Esophagus muscularis mucosa (tissue), 4 donors: ENCODE results near the gene SNAPC4. TPM values are rescaled to one million over a fixed set of nuclear protein-coding genes. Genes with fewer than 3 reads are reported as not detected.

ENCODE experiments used
- DNase-seq: peaks from one replicate; pipeline ENCODE4 v3.0.0-alpha.2; 2017; ENCODE audit errors: extremely low spot score
- H3K27ac ChIP-seq, 4 donors: fragments of 200-600 bp; sonication (generic); replicated peaks in 1 of 4; 1 replicate in 3 of 4; 2 replicates in 1 of 4; pipeline ENCODE4 v1.5.1; 2016 to 2019; ENCODE audit warnings: mild to moderate bottlenecking in 1 of 4
- H3K27me3 ChIP-seq, 4 donors: fragments of 200-600 bp; sonication (generic); one replicate each; pipeline versions ENCODE4 v1.5.1 to v1.6.0; 2016 to 2019
- H3K36me3 ChIP-seq, 4 donors: fragments of 200-600 bp; sonication (generic); one replicate each; pipeline ENCODE4 v1.5.1; 2016 to 2019
- H3K4me1 ChIP-seq, 4 donors: fragments of 200-600 bp; sonication (generic); one replicate each; pipeline ENCODE4 v1.5.1; 2016 to 2019
- H3K4me3 ChIP-seq, 4 donors: fragments of 200-600 bp; sonication (generic); 1 replicate in 2 of 4; 2 replicates in 2 of 4; pipeline ENCODE4 v1.5.1; 2016 to 2019; ENCODE audit warnings: mild to moderate bottlenecking in 4 of 4, moderate library complexity in 1 of 4
- H3K9me3 ChIP-seq, 4 donors: fragments of 200-600 bp; sonication (generic); 1 replicate in 3 of 4; 2 replicates in 1 of 4; pipeline ENCODE4 v1.5.1; 2016 to 2019
- EP300 ChIP-seq: sonication (generic); formaldehyde crosslinking; IDR thresholded peaks from one replicate; pipeline ENCODE4 v1.6.1; 2017; ENCODE audit warnings: antibody characterized with exemption
- POLR2A ChIP-seq: fragments of 450-650 bp; IDR thresholded peaks from one replicate; pipeline ENCODE4 v1.6.1; 2017; ENCODE audit warnings: antibody characterized with exemption, moderate library complexity, mild to moderate bottlenecking, low read depth
- POLR2AphosphoS5 ChIP-seq, 2 donors: sonication (generic); formaldehyde crosslinking; IDR thresholded peaks; one replicate each; pipeline ENCODE4 v1.6.1; 2017; ENCODE audit warnings: antibody characterized with exemption in 2 of 2
- WGBS: methylation state at CpG from one replicate; pipeline ENCODE4 v1.1.5; 2018; 5-methylcytosine and 5-hydroxymethylcytosine counted together
- intact Hi-C: fragments of 100-400 bp; cut with DNase I; formaldehyde crosslinking; loops from one replicate; pipeline ENCODE4 v1.15.1; 2023
- total RNA-seq, 4 donors: library from RNA; depleted of rRNA; stranded (reverse); fragments of >200 nt; gene quantifications; one replicate each; pipeline versions ENCODE4 v1.1.0 to v1.2.1, GENCODE V29; 2016
- TF ChIP-seq, protein P1 (sequence below), 3 experiments: fragments of 200-600 bp in 2 of 3; fragments of 450-650 bp in 1 of 3; sonication (generic) in 2 of 3; IDR thresholded peaks; one replicate each; pipeline ENCODE4 v1.5.1; 2017 to 2019; ENCODE audit warnings: antibody characterized with exemption in 3 of 3, mild to moderate bottlenecking in 2 of 3, moderate library complexity in 1 of 3

The SNAPC4 gene
- total RNA-seq, 4 donors from 2014 or later, result 3.3 to 8.4 (median 4.9) TPM

DNA sequence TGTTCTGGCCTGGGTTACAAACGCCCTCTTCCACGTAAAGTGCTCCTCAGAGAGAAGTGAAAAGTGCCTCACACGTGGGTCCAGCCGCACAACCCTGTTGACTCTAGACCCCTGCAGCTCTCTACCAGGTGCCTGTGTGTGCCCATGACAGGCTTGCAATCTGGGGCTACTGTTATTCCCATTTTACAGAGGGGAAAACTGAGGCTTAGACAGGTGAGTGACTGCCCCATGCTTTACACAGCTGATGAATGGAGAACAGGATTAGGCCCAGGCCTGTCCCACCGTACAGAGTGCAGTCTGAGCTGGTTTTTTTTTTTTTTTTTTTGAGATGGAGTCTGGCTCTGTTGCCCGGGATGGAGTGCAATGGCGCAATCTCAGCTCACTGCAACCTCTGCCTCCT lies 45.8 kb upstream of the SNAPC4 start:
- Histone ChIP-seq H3K4me3 (no peak overlapping the region), H3K27ac (no peak overlapping the region), H3K9me3 (no peaks in the 10 kb centered on the region), H3K27me3 (no peaks in the 10 kb centered on the region), H3K36me3 (peaks cover 84 to 100% (median 100%) of the 10 kb centered on the region in 4 donors), H3K4me1 (peaks cover 0 to 1% (median 0%) of the 10 kb centered on the region in 4 donors)
- intact Hi-C loops, result no loop called here
- DNase-seq, result no peak
- no peak for TF ChIP-seq EP300
- TF ChIP-seq, protein P1, sequence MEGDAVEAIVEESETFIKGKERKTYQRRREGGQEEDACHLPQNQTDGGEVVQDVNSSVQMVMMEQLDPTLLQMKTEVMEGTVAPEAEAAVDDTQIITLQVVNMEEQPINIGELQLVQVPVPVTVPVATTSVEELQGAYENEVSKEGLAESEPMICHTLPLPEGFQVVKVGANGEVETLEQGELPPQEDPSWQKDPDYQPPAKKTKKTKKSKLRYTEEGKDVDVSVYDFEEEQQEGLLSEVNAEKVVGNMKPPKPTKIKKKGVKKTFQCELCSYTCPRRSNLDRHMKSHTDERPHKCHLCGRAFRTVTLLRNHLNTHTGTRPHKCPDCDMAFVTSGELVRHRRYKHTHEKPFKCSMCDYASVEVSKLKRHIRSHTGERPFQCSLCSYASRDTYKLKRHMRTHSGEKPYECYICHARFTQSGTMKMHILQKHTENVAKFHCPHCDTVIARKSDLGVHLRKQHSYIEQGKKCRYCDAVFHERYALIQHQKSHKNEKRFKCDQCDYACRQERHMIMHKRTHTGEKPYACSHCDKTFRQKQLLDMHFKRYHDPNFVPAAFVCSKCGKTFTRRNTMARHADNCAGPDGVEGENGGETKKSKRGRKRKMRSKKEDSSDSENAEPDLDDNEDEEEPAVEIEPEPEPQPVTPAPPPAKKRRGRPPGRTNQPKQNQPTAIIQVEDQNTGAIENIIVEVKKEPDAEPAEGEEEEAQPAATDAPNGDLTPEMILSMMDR (IDR thresholded peaks at IDR 0.05), result no peak
- no peak for TF ChIP-seq POLR2A
- no peak for TF ChIP-seq POLR2AphosphoS5 (IDR thresholded peaks at IDR 0.05)
- 92% methylated on average over 7 of the region's 7 CpGs for WGBS

DNA sequence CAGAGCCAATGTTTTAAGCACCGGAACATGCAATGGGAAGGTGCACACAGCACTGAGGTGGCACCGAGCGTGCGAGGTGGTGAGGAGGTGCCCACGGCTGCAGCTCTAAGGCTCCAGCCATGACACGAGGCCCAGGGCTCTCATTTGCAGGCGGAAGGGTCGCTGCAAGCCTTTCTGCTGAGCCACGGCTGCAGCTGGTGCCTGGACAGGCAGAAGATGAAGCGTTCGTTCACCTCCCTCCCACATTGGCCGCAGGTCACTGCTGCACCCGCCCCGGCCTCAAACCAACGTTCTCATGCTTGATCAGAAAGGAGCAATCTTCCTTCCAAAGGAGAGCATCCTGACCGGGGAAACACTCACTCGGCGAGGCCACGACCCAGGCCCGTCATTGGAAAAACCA lies 44.1 kb upstream of the SNAPC4 start:
- no peak overlapping the region for H3K4me3 ChIP-seq
- H3K9me3 ChIP-seq, result no peaks in the 10 kb centered on the region
- TF ChIP-seq, protein P1 (IDR thresholded peaks at IDR 0.05), result no peak
- TF ChIP-seq EP300 (no peak), POLR2AphosphoS5 (IDR thresholded peaks at IDR 0.05) (no peak), POLR2A (no peak)
- 89% methylated on average over 15 of the region's 20 CpGs for WGBS
- no peak for DNase-seq
- H3K36me3 ChIP-seq, result peaks cover 69 to 87% (median 86%) of the 10 kb centered on the region in 4 donors
- intact Hi-C loops, result no loop called here
- no peak overlapping the region for H3K27ac ChIP-seq
- H3K27me3 ChIP-seq, result no peaks in the 10 kb centered on the region
- H3K4me1 ChIP-seq, result peaks cover 7 to 13% (median 10%) of the 10 kb centered on the region in 4 donors

DNA sequence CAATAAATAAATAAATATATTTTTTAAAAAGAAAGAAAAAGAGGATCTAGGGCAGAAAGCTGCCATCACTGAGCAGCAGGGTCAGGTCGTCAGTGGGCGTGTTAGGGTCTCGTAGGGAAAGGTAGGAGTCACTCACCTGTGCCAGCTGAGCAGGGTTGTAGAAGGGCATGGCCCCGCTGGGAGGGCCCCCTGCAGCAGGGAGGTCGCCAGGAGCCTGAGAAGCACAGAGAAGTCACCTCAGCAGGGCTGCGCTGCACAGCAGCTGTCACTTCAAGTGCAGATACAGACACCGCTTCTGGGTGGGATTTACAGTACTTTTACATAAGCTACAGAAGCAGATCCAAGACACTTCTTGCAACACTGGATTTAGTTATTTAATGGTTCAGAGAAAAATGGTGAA lies 43.7 kb upstream of the SNAPC4 start:
- Histone ChIP-seq H3K27ac (no peak overlapping the region), H3K27me3 (no peaks in the 10 kb centered on the region), H3K4me3 (no peak overlapping the region), H3K9me3 (no peaks in the 10 kb centered on the region), H3K4me1 (peaks cover 8 to 17% (median 13%) of the 10 kb centered on the region in 4 donors), H3K36me3 (peaks cover 65 to 83% (median 82%) of the 10 kb centered on the region in 4 donors)
- no peak for TF ChIP-seq POLR2AphosphoS5 (IDR thresholded peaks at IDR 0.05)
- no peak for TF ChIP-seq EP300
- TF ChIP-seq POLR2A, result no peak
- TF ChIP-seq, protein P1 (IDR thresholded peaks at IDR 0.05), result no peak
- no peak for DNase-seq
- intact Hi-C loops, result no loop called here
- WGBS, result 89% methylated on average over 7 of the region's 7 CpGs

DNA sequence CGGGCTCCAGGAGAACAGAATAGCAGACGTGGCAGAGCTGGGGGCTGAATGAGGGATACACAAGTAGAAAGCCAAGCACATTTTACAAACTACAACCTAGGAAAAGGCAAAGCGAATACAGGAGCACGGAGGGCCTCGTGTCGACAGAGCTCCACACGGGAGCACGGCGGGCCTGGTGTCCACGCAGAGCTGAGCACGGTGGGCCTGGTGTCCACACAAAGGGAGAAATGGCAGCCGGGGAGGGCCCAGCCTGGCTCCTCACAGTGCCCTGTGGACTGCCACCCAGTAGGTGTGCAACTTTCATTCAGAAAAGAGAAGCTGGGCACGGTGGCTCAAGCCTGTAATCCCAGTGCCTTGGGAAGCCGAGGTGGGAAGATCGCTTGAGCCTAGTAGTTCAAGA lies 43.1 kb upstream of the SNAPC4 start:
- 95% methylated on average over 15 of the region's 15 CpGs for WGBS
- no peak for DNase-seq
- Histone ChIP-seq H3K27me3 (no peaks in the 10 kb centered on the region), H3K36me3 (peaks cover 59 to 77% (median 76%) of the 10 kb centered on the region in 4 donors), H3K4me1 (peaks cover 14 to 23% (median 19%) of the 10 kb centered on the region in 4 donors), H3K9me3 (no peaks in the 10 kb centered on the region), H3K4me3 (no peak overlapping the region), H3K27ac (no peak overlapping the region)
- no peak for TF ChIP-seq POLR2A
- no peak for TF ChIP-seq POLR2AphosphoS5 (IDR thresholded peaks at IDR 0.05)
- TF ChIP-seq, protein P1 (IDR thresholded peaks at IDR 0.05), result no peak
- TF ChIP-seq EP300, result no peak
- intact Hi-C loops, result no loop called here

DNA sequence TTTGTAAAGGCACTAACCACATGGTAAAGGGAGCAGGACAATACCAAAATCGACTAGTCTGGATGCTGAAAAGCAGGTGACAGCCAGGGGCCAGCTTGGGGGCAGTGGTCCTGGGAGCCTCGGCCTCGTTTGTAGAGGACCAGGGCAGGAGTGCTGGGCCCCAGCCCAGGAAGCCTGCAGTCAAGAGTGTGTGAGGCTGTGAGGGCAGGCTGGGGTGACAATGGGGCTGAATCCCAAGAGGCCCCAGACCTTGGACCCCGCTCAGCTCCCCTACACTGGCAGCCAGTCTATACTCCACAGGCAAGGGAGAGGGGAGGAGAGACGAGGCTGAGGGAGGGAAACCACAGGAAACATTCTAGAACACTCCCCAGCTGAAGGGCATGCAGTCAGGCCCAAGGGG lies 42.3 kb upstream of the SNAPC4 start:
- Histone ChIP-seq H3K27me3 (no peaks in the 10 kb centered on the region), H3K4me3 (no peak overlapping the region), H3K36me3 (peaks cover 51 to 69% (median 68%) of the 10 kb centered on the region in 4 donors), H3K9me3 (no peaks in the 10 kb centered on the region), H3K4me1 (peaks cover 22 to 31% (median 27%) of the 10 kb centered on the region in 4 donors), H3K27ac (no peak overlapping the region)
- intact Hi-C loops, result no loop called here
- no peak for DNase-seq
- no peak for TF ChIP-seq EP300
- TF ChIP-seq POLR2AphosphoS5 (IDR thresholded peaks at IDR 0.05), result no peak
- TF ChIP-seq, protein P1 (IDR thresholded peaks at IDR 0.05), result no peak
- no peak for TF ChIP-seq POLR2A
- WGBS, result 91% methylated on average over 5 of the region's 5 CpGs
